Measurements from ENCODE around the gene PAN2. TPM values are rescaled to one million over a fixed set of nuclear protein-coding genes. Genes with fewer than 3 reads are reported as not detected.

PAN2 gene
- total RNA-seq, 1 experiment from 2014 or later, result 35.4 TPM

DNA sequence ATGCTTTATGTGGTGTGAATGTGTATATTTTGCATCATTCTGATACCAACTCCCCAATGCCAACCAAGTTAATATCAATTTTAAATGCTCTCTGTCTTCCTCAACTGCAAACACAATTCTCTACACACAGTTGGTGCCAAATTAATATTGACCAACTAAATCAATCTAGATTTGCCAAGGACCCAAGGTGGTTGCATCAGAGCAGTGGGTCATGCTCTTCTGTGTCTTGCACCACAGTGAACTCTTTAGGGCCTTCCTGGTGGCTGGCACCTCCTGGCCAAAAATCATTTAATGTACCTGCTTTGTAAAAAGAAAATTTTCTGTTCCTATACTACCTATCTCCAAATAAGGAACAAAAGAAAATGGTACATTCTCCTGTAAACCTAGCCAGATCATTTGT lies 53.0 kb downstream of the PAN2 start:
- no peak overlapping the region for H4K5ac ChIP-seq (ENCODE audit: insufficient read length, low read depth, low read length)
- H4K20me1 ChIP-seq (ENCODE audit: control insufficient read depth, insufficient read depth, insufficient read length), result no peaks in the 10 kb centered on the region
- no peak overlapping the region for H2BK5ac ChIP-seq (ENCODE audit: insufficient read length, low read length)
- no peak overlapping the region for H3K14ac ChIP-seq (ENCODE audit: insufficient read depth, low read length)
- H3K4me3 Mint-ChIP-seq, result no peak overlapping the region
- H3K9me3 Mint-ChIP-seq, result no peaks in the 10 kb centered on the region
- H3K18ac ChIP-seq (ENCODE audit: insufficient read length, low read depth, low read length), result no peak overlapping the region
- H3K9ac ChIP-seq (ENCODE audit: extremely low read depth, insufficient read length, low read length), result no peak overlapping the region
- no peak overlapping the region for H3K23ac ChIP-seq (ENCODE audit: insufficient read length, low read depth, low read length)
- DNase-seq, result no peak
- no peaks in the 10 kb centered on the region for H3K79me2 ChIP-seq (ENCODE audit: insufficient read depth, low read length)
- no peak overlapping the region for H3K4me2 ChIP-seq (ENCODE audit: insufficient read depth, insufficient read length, low read length)
- no peaks in the 10 kb centered on the region for H3K4me1 ChIP-seq (ENCODE audit: insufficient read depth, low read length)
- H3K23me2 ChIP-seq (ENCODE audit: insufficient read length, low read depth, low read length, poor library complexity, severe bottlenecking), result no peaks in the 10 kb centered on the region
- H3K27me3 Mint-ChIP-seq (ENCODE audit: low read depth), result no peaks in the 10 kb centered on the region
- no peak for TF ChIP-seq CTCF (conservative IDR thresholded peaks at IDR 0.05)
- no peak overlapping the region for H2BK12ac ChIP-seq (ENCODE audit: insufficient read length, low read depth, low read length)
- H2AK5ac ChIP-seq (ENCODE audit: insufficient read length, low read length), result no peak overlapping the region
- no peak overlapping the region for H2BK120ac ChIP-seq (ENCODE audit: low read depth, low read length, poor library complexity, severe bottlenecking)
- H3K27me3 ChIP-seq (ENCODE audit: insufficient read depth, low read length), result no peaks in the 10 kb centered on the region
- H3K4me1 Mint-ChIP-seq, result no peaks in the 10 kb centered on the region
- H3K36me3 Mint-ChIP-seq (ENCODE audit: insufficient read depth in 1 of 3, low read depth in 3 of 3), result peaks cover 31 to 79% (median 52%) of the 10 kb centered on the region in 3 experiments
- no peak overlapping the region for H3K56ac ChIP-seq (ENCODE audit: insufficient read length, low read depth, low read length)
- no peaks in the 10 kb centered on the region for H3K9me3 ChIP-seq (ENCODE audit: control insufficient read depth, low read depth, low read length)
- H3K27ac Mint-ChIP-seq, result no peak overlapping the region; a peak in 1 of 7 replicates
- no peak overlapping the region for H4K91ac ChIP-seq (ENCODE audit: insufficient read length, low read depth, low read length)
- no peak overlapping the region for H2BK20ac ChIP-seq (ENCODE audit: low read depth, low read length, poor library complexity, severe bottlenecking)
- H4K8ac ChIP-seq (replicated peaks; ENCODE audit: insufficient read length, low read depth, low read length), result no peak overlapping the region
- no peak overlapping the region for H3K4ac ChIP-seq (ENCODE audit: low read depth, low read length)
- H2BK15ac ChIP-seq (ENCODE audit: low read depth, low read length), result no peak overlapping the region
- H3T11ph ChIP-seq (ENCODE audit: low read length), result no peak overlapping the region
- H3K27ac ChIP-seq (ENCODE audit: insufficient read length, low read depth, low read length), result no peak overlapping the region
- H2AFZ ChIP-seq (ENCODE audit: low read length), result no peak overlapping the region
- H3K79me1 ChIP-seq (ENCODE audit: insufficient read depth, low read depth, low read length, poor library complexity, severe bottlenecking), result no peaks in the 10 kb centered on the region

All from H9 (cell line).